H1 (cell line): ENCODE data around the gene RAB22A. TPM values are rescaled to one million over a fixed set of nuclear protein-coding genes. Genes with fewer than 3 reads are reported as not detected.

Experiments used
- CTCF ChIA-PET: fragments of 300-600 bp; sonication (Branson Sonifier 250); formaldehyde crosslinking; loops from one replicate; lab custom pipeline; 2021; ENCODE audit not compliant: partially characterized antibody; lab: Charles Lee
- POLR2A ChIA-PET: fragments of 300-600 bp; sonication (Branson Sonifier 250); formaldehyde crosslinking; loops from one replicate; lab custom pipeline; 2021; ENCODE audit warnings: inconsistent platforms; ENCODE audit not compliant: partially characterized antibody; lab: Charles Lee
- DNase-seq, 2 experiments: peaks; one replicate each; pipeline versions ENCODE4 v3.0.0 to v3.0.0-alpha.2; 2010 to 2022; ENCODE audit warnings: low spot score in 2 of 2, low read depth in 1 of 2, mixed read lengths in 1 of 2
- FAIRE-seq: peaks from 2 replicates; lab custom pipeline; 2011; peaks lifted over from hg19 to GRCh38; lab: Jason Lieb, UNC
- H2AFZ ChIP-seq: 2 replicates; pipeline ENCODE4 v1.8.1; 2012; ENCODE audit warnings: low read length, inconsistent platforms
- H2AK5ac ChIP-seq: 2 replicates; pipeline ENCODE4 v1.6.1; 2013; ENCODE audit warnings: low read depth, low read length
- H2BK120ac ChIP-seq: replicated peaks from 2 replicates; pipeline ENCODE3; 2013; ENCODE audit warnings: low read depth, low read length, inconsistent platforms
- H2BK12ac ChIP-seq: 2 replicates; pipeline ENCODE4 v1.6.1; 2013; ENCODE audit warnings: low read depth, low read length
- H2BK15ac ChIP-seq: 2 replicates; pipeline ENCODE4 v1.6.1; 2013; ENCODE audit warnings: low read length
- H2BK20ac ChIP-seq: 2 replicates; pipeline ENCODE4 v1.6.1; 2013; ENCODE audit warnings: low read length
- H2BK5ac ChIP-seq: 2 replicates; pipeline ENCODE4 v1.6.1; 2013; ENCODE audit warnings: low read depth, low read length
- H3K14ac ChIP-seq: 2 replicates; pipeline ENCODE4 v1.6.1; 2013; ENCODE audit warnings: inconsistent platforms; ENCODE audit not compliant: insufficient read length
- H3K18ac ChIP-seq: 2 replicates; pipeline ENCODE4 v1.6.1; 2013; ENCODE audit warnings: low read length; ENCODE audit errors: extremely low read depth
- H3K23ac ChIP-seq: 2 replicates; pipeline ENCODE4 v1.6.1; 2013; ENCODE audit warnings: inconsistent platforms; ENCODE audit not compliant: insufficient read length
- H3K23me2 ChIP-seq: 2 replicates; pipeline ENCODE4 v1.6.1; 2013; ENCODE audit warnings: low read depth, low read length
- H3K27ac ChIP-seq: 2 replicates; pipeline ENCODE4 v1.6.1; 2011; ENCODE audit warnings: low read depth, low read length, inconsistent platforms
- H3K27me3 ChIP-seq, 4 experiments: replicated peaks in 1 of 4; 1 replicate in 1 of 4; 2 replicates in 3 of 4; pipeline versions ENCODE4 v1.6.1 to v1.8.1; 2011 to 2013; ENCODE audit warnings: low read length in 3 of 4, mild to moderate bottlenecking in 3 of 4, inconsistent platforms in 2 of 4, mixed read lengths in 2 of 4, moderate library complexity in 1 of 4; ENCODE audit not compliant: control insufficient read depth in 3 of 4, insufficient read depth in 3 of 4; ENCODE audit errors: extremely low read depth in 1 of 4
- H3K36me3 ChIP-seq, 4 experiments: 2 replicates each; pipeline versions ENCODE4 v1.6.1 to v1.8.1; 2011 to 2013; ENCODE audit warnings: mild to moderate bottlenecking in 4 of 4, low read length in 3 of 4, moderate library complexity in 2 of 4, control low read depth in 1 of 4, inconsistent platforms in 1 of 4; ENCODE audit not compliant: insufficient read depth in 4 of 4, control insufficient read depth in 2 of 4
- H3K4ac ChIP-seq: replicated peaks from 2 replicates; pipeline ENCODE3; 2013; ENCODE audit warnings: low read length, low read depth, mixed read lengths, inconsistent platforms; ENCODE audit not compliant: insufficient read length
- H3K4me1 ChIP-seq, 4 experiments: replicated peaks in 1 of 4; 1 replicate in 1 of 4; 2 replicates in 3 of 4; pipeline versions ENCODE4 v1.6.1 to v1.8.1; 2011 to 2013; ENCODE audit warnings: low read length in 3 of 4, inconsistent platforms in 2 of 4, mixed read lengths in 1 of 4; ENCODE audit not compliant: insufficient read depth in 4 of 4, control insufficient read depth in 3 of 4
- H3K4me2 ChIP-seq, 2 experiments: 2 replicates each; pipeline versions ENCODE4 v1.6.1 to v1.8.1; 2011 to 2013; ENCODE audit warnings: low read depth in 2 of 2, low read length in 2 of 2, control low read depth in 1 of 2, inconsistent platforms in 1 of 2, mild to moderate bottlenecking in 1 of 2; ENCODE audit not compliant: insufficient read depth in 1 of 2
- H3K4me3 ChIP-seq, 4 experiments: fragments of 200-600, 300-600 bp in 1 of 4; sonication (generic), shearing (Covaris generic), sonication (Bioruptor Twin) in 1 of 4; 2 replicates each; pipeline versions ENCODE4 v1.5.1 to v1.8.1; 2011 to 2016; ENCODE audit warnings: low read length in 4 of 4, low read depth in 3 of 4, control low read depth in 2 of 4, inconsistent platforms in 2 of 4, mild to moderate bottlenecking in 2 of 4, mixed read lengths in 1 of 4, moderate library complexity in 1 of 4; ENCODE audit not compliant: insufficient read depth in 2 of 4; ENCODE audit errors: extremely low read depth in 1 of 4
- H3K56ac ChIP-seq: replicated peaks from 2 replicates; pipeline ENCODE3; 2013; ENCODE audit warnings: low read depth, mild to moderate bottlenecking, mixed read lengths, low read length, inconsistent platforms; ENCODE audit not compliant: insufficient read length
- H3K79me1 ChIP-seq: 2 replicates; pipeline ENCODE4 v1.6.1; 2013; ENCODE audit warnings: low read depth, low read length, control low read depth
- H3K79me2 ChIP-seq, 2 experiments: 2 replicates each; pipeline versions ENCODE4 v1.6.1 to v1.8.1; 2012 to 2013; ENCODE audit warnings: low read length in 2 of 2, mild to moderate bottlenecking in 2 of 2, inconsistent platforms in 1 of 2; ENCODE audit not compliant: insufficient read depth in 2 of 2, control insufficient read depth in 1 of 2
- H3K9ac ChIP-seq, 4 experiments: replicated peaks in 1 of 4; 1 replicate in 1 of 4; 2 replicates in 3 of 4; pipeline versions ENCODE4 v1.6.1 to v1.8.1; 2011 to 2013; ENCODE audit warnings: low read depth in 3 of 4, low read length in 3 of 4, control low read depth in 2 of 4, mild to moderate bottlenecking in 2 of 4, moderate library complexity in 2 of 4, inconsistent platforms in 1 of 4; ENCODE audit errors: extremely low read depth in 1 of 4
- H3K9me3 ChIP-seq, 2 experiments: 2 replicates each; pipeline versions ENCODE4 v1.6.1 to v1.8.1; 2012 to 2013; ENCODE audit warnings: mild to moderate bottlenecking in 2 of 2, moderate library complexity in 2 of 2, control low read depth in 1 of 2, inconsistent platforms in 1 of 2, low read depth in 1 of 2, low read length in 1 of 2, mixed read lengths in 1 of 2; ENCODE audit not compliant: insufficient read depth in 2 of 2
- H4K20me1 ChIP-seq, 2 experiments: replicated peaks in 1 of 2; 2 replicates each; pipeline versions ENCODE3 to v1.8.1; 2011 to 2013; ENCODE audit warnings: inconsistent platforms in 2 of 2, low read length in 2 of 2, mild to moderate bottlenecking in 1 of 2; ENCODE audit not compliant: insufficient read depth in 2 of 2, control insufficient read depth in 1 of 2
- H4K5ac ChIP-seq: 2 replicates; pipeline ENCODE4 v1.6.1; 2013; ENCODE audit warnings: low read length, low read depth, mixed read lengths, inconsistent platforms; ENCODE audit not compliant: insufficient read length
- H4K8ac ChIP-seq: 2 replicates; pipeline ENCODE4 v1.8.0; 2013; ENCODE audit warnings: mild to moderate bottlenecking, moderate library complexity, low read length, inconsistent platforms; ENCODE audit not compliant: insufficient read depth; ENCODE audit errors: extremely low read depth
- H4K91ac ChIP-seq: replicated peaks from 2 replicates; pipeline ENCODE3; 2013; ENCODE audit warnings: low read length, mixed read lengths, inconsistent platforms; ENCODE audit not compliant: insufficient read length
- BCL11A ChIP-seq, 2 experiments: IDR thresholded peaks; one replicate each; pipeline ENCODE4 v1.6.1; 2011; ENCODE audit warnings: low read depth in 2 of 2, low read length in 2 of 2, mild to moderate bottlenecking in 2 of 2
- BRCA1 ChIP-seq: IDR thresholded peaks from 2 replicates; pipeline ENCODE4 v1.6.1; 2012; ENCODE audit warnings: low read depth, low read length, improper control_type of control experiment
- CHD1 ChIP-seq: IDR thresholded peaks from 2 replicates; pipeline ENCODE4 v1.6.1; 2012; ENCODE audit warnings: low read depth, low read length, improper control_type of control experiment
- JUN ChIP-seq: IDR thresholded peaks from 2 replicates; pipeline ENCODE4 v1.6.1; 2011; ENCODE audit warnings: low read depth, mild to moderate bottlenecking, improper control_type of control experiment, low read length
- KDM1A ChIP-seq: fragments of 200-600, 300-600 bp; sonication (generic); IDR thresholded peaks from 2 replicates; pipeline ENCODE4 v1.7.1; 2016; ENCODE audit warnings: mild to moderate bottlenecking, low read length, borderline replicate concordance
- KDM5A ChIP-seq: fragments of 200-600 bp; IDR thresholded peaks from 2 replicates; pipeline ENCODE4 v1.7.1; 2012; ENCODE audit warnings: mild to moderate bottlenecking, low read length, inconsistent platforms, mixed read lengths
- NANOG ChIP-seq: IDR thresholded peaks from 2 replicates; pipeline ENCODE4 v1.6.1; 2011; ENCODE audit warnings: low read length, low read depth, mild to moderate bottlenecking, inconsistent platforms; ENCODE audit not compliant: insufficient read depth, poor library complexity, severe bottlenecking
- POLR2A ChIP-seq, 2 experiments: IDR thresholded peaks; 1 replicate in 1 of 2; 2 replicates in 1 of 2; pipeline ENCODE4 v1.6.1; 2011; ENCODE audit warnings: low read depth in 2 of 2, low read length in 2 of 2, mild to moderate bottlenecking in 2 of 2; ENCODE audit errors: control extremely low read depth in 1 of 2
- RFX5 ChIP-seq: IDR thresholded peaks from 2 replicates; pipeline ENCODE4 v1.6.1; 2011; ENCODE audit warnings: low read depth, low read length, improper control_type of control experiment, borderline replicate concordance
- SAP30 ChIP-seq: fragments of 300-600 bp; sonication (generic); IDR thresholded peaks from 2 replicates; pipeline ENCODE4 v1.7.1; 2012; ENCODE audit warnings: low read length, moderate library complexity, mild to moderate bottlenecking, inconsistent platforms; ENCODE audit not compliant: insufficient read depth, insufficient replicate concordance
- TEAD4 ChIP-seq: IDR thresholded peaks from 2 replicates; pipeline ENCODE4 v1.6.1; 2012; ENCODE audit warnings: low read depth, low read length, inconsistent platforms, mixed read lengths
- YY1 ChIP-seq: IDR thresholded peaks from 2 replicates; pipeline ENCODE4 v1.6.1; 2011; ENCODE audit warnings: low read depth, mild to moderate bottlenecking, low read length
- WGBS, 2 experiments: shearing (Covaris generic) in 1 of 2; methylation state at CpG; one replicate each; pipeline versions ENCODE4 v1.1.6 to v1.1.7; 2013 to 2015; ENCODE audit warnings: low lambda C conversion rate in 2 of 2, mixed read lengths in 2 of 2, inconsistent platforms in 1 of 2, low coverage in 1 of 2, missing lambda C conversion rate in 1 of 2; ENCODE audit not compliant: insufficient replicate concordance in 2 of 2, insufficient coverage in 1 of 2, insufficient read length in 1 of 2; ENCODE audit errors: extremely low coverage in 1 of 2, missing lambda C conversion rate in 1 of 2; 5-methylcytosine and 5-hydroxymethylcytosine counted together
- polyA plus RNA-seq, 7 experiments: library from polyadenylated mRNA; depleted of rRNA in 3 of 7; stranded (reverse) in 5 of 7; unstranded in 2 of 7; fragments of >200 nt in 5 of 7; fragments of 200-250 nt in 2 of 7; gene quantifications; 1 replicate in 5 of 7; 2 replicates in 1 of 7; 4 replicates in 1 of 7; pipeline versions ENCODE4 v1.2.1 to v1.2.3, GENCODE V29; 2011 to 2013; ENCODE audit warnings: missing spikeins in 2 of 7, mixed read lengths in 2 of 7
- total RNA-seq: library from RNA; stranded (reverse); fragmentation: NEBNext Ultra II Directional; extraction: Animal tissue kit (Norgen Biotek cat#: 25700); gene quantifications from 2 replicates; pipeline ENCODE4 v1.2.1, GENCODE V29; 2021
- TF ChIP-seq, protein P1 (sequence below): IDR thresholded peaks from 2 replicates; pipeline ENCODE4 v1.6.1; 2011; ENCODE audit warnings: low read depth, mild to moderate bottlenecking, low read length; ENCODE audit not compliant: insufficient read depth
- TF ChIP-seq, protein P2 (sequence below): IDR thresholded peaks from 2 replicates; pipeline ENCODE4 v1.6.1; 2012; ENCODE audit warnings: inconsistent platforms

Gene RAB22A
- total and polyA plus RNA-seq, 2 of the 8 experiments (the other 6 are each of a cell fraction or from before 2014, with no cell fraction given) = 3.1 to 6.6 TPM

DNA sequence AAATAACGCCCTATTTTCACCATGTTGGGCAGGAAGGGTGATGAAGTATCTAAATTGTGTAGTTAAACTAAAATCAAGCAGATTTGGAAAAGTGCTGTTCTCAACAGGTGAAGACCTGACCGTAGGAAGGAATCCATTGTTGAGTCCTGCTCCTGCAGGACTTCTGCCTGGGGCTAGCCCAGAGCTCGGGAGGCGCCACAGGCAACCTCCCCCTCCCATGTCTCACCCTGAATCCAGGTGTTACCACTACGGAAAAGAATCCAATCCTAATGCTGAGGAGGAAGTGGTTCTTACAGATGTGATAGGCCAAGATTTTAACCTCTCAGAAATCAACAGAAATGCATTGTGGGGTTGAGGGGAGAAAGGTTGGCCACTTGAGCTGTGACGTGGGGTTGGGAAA is 30.2 kb downstream of the RAB22A start:
- H4K91ac ChIP-seq = no peak overlapping the region
- FAIRE-seq = no peak
- no peak overlapping the region for H2AK5ac ChIP-seq
- H3K9me3 ChIP-seq = no peaks in the 10 kb centered on the region
- no peak overlapping the region for H3K9ac ChIP-seq
- 88% methylated on average over 6 of the region's 6 CpGs; no CpG with 5 or more reads in 1 of the 2 experiments for WGBS, 2 experiments
- peaks cover 0 to 6% of the 10 kb centered on the region in 2 experiments; a peak in 1 of 4 replicates for H3K79me2 ChIP-seq
- H2BK20ac ChIP-seq = no peak overlapping the region
- H4K8ac ChIP-seq = no peak overlapping the region
- peaks cover 1 to 8% (median 4%) of the 10 kb centered on the region in 4 experiments; a peak in 6 of 7 replicates for H3K4me1 ChIP-seq
- peaks cover 2% of the 10 kb centered on the region; the same call in 1 of the 2 replicates for H3K79me1 ChIP-seq
- ChIA-PET POLR2A (no interaction called here), CTCF (no interaction called here)
- no peak for DNase-seq
- no peak overlapping the region for H2BK15ac ChIP-seq
- peaks cover 0 to 4% (median 0%) of the 10 kb centered on the region in 4 experiments; a peak in 1 of 8 replicates for H3K36me3 ChIP-seq
- no peak overlapping the region for H3K27ac ChIP-seq
- no peaks in the 10 kb centered on the region for H3K27me3 ChIP-seq
- no peak overlapping the region for H3K56ac ChIP-seq
- H2AFZ ChIP-seq = no peak overlapping the region
- H2BK12ac ChIP-seq = no peak overlapping the region
- no peak overlapping the region for H3K4ac ChIP-seq
- H3K23ac ChIP-seq = no peak overlapping the region
- H3K23me2 ChIP-seq = no peaks in the 10 kb centered on the region
- H4K5ac ChIP-seq = no peak overlapping the region
- no peak overlapping the region for H3K4me3 ChIP-seq
- no peak overlapping the region for H3K18ac ChIP-seq
- no peak overlapping the region for H2BK120ac ChIP-seq
- no peak overlapping the region for H3K14ac ChIP-seq
- H2BK5ac ChIP-seq = no peak overlapping the region
- H4K20me1 ChIP-seq = no peaks in the 10 kb centered on the region
- no peak overlapping the region for H3K4me2 ChIP-seq
- TF ChIP-seq NANOG = no peak
- TF ChIP-seq CHD1 = no peak
- TF ChIP-seq, protein P1, sequence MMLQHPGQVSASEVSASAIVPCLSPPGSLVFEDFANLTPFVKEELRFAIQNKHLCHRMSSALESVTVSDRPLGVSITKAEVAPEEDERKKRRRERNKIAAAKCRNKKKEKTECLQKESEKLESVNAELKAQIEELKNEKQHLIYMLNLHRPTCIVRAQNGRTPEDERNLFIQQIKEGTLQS = no peak
- no peak for TF ChIP-seq RFX5
- TF ChIP-seq KDM5A = no peak
- no peak for TF ChIP-seq KDM1A
- no peak for TF ChIP-seq BRCA1
- TF ChIP-seq SAP30 = no peak
- no peak for TF ChIP-seq TEAD4
- no peak for TF ChIP-seq BCL11A (IDR thresholded peaks at IDR 0.05; ENCODE audit: low read depth in 2 of 2, low read length in 2 of 2)
- TF ChIP-seq POLR2A (IDR thresholded peaks at IDR 0.05; ENCODE audit: control extremely low read depth in 1 of 2, low read depth in 2 of 2, low read length in 2 of 2) = no peak
- TF ChIP-seq YY1 = no peak
- TF ChIP-seq, protein P2, sequence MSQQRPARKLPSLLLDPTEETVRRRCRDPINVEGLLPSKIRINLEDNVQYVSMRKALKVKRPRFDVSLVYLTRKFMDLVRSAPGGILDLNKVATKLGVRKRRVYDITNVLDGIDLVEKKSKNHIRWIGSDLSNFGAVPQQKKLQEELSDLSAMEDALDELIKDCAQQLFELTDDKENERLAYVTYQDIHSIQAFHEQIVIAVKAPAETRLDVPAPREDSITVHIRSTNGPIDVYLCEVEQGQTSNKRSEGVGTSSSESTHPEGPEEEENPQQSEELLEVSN = no peak
- TF ChIP-seq JUN = no peak
